H9 (cell line): ENCODE results near the gene VCAN. TPM values are rescaled to one million over a fixed set of nuclear protein-coding genes. Genes with fewer than 3 reads are reported as not detected.

Experiments
- DNase-seq: peaks from one replicate; pipeline ENCODE4 v3.0.0-alpha.2; 2017
- H2AFZ ChIP-seq: one replicate; pipeline ENCODE4 v1.6.1; 2013; ENCODE audit warnings: mild to moderate bottlenecking, low read length, control low read depth, moderate library complexity
- H2AK5ac ChIP-seq: 2 replicates; pipeline ENCODE4 v1.6.1; 2013; ENCODE audit warnings: low read length, control low read depth, mixed read lengths; ENCODE audit not compliant: insufficient read length
- H2BK120ac ChIP-seq: one replicate; pipeline ENCODE4 v1.6.1; 2013; ENCODE audit warnings: low read depth, mild to moderate bottlenecking, low read length, control low read depth, inconsistent platforms; ENCODE audit not compliant: poor library complexity, severe bottlenecking
- H2BK12ac ChIP-seq: 2 replicates; pipeline ENCODE4 v1.6.1; 2013; ENCODE audit warnings: low read length, control low read depth, mixed read lengths, low read depth; ENCODE audit not compliant: insufficient read length
- H2BK15ac ChIP-seq: 2 replicates; pipeline ENCODE4 v1.6.1; 2013; ENCODE audit warnings: low read depth, low read length, control low read depth
- H2BK20ac ChIP-seq: one replicate; pipeline ENCODE4 v1.6.1; 2013; ENCODE audit warnings: low read depth, mild to moderate bottlenecking, low read length, control low read depth, inconsistent platforms; ENCODE audit not compliant: poor library complexity, severe bottlenecking
- H2BK5ac ChIP-seq: 2 replicates; pipeline ENCODE4 v1.6.1; 2013; ENCODE audit warnings: low read length, control low read depth, mixed read lengths; ENCODE audit not compliant: insufficient read length
- H3K14ac ChIP-seq: 2 replicates; pipeline ENCODE4 v1.6.1; 2013; ENCODE audit warnings: low read length, control low read depth; ENCODE audit not compliant: insufficient read depth
- H3K18ac ChIP-seq: 2 replicates; pipeline ENCODE4 v1.6.1; 2013; ENCODE audit warnings: low read depth, mild to moderate bottlenecking, mixed read lengths, low read length, control low read depth; ENCODE audit not compliant: insufficient read length
- H3K23ac ChIP-seq: 2 replicates; pipeline ENCODE4 v1.6.1; 2013; ENCODE audit warnings: low read length, control low read depth, mixed read lengths, low read depth; ENCODE audit not compliant: insufficient read length
- H3K23me2 ChIP-seq: 2 replicates; pipeline ENCODE4 v1.6.1; 2013; ENCODE audit warnings: low read depth, mild to moderate bottlenecking, mixed read lengths, low read length, control low read depth; ENCODE audit not compliant: insufficient read length, poor library complexity, severe bottlenecking
- H3K27ac ChIP-seq: 2 replicates; pipeline ENCODE4 v1.5.1; 2013; ENCODE audit warnings: low read length, control low read depth, mixed read lengths, low read depth; ENCODE audit not compliant: insufficient read length
- H3K27me3 ChIP-seq: 2 replicates; pipeline ENCODE4 v1.6.1; 2013; ENCODE audit warnings: low read length, control low read depth, inconsistent platforms; ENCODE audit not compliant: insufficient read depth
- H3K4ac ChIP-seq: 2 replicates; pipeline ENCODE4 v1.6.1; 2013; ENCODE audit warnings: low read depth, mild to moderate bottlenecking, control low read depth, inconsistent platforms, low read length, moderate library complexity
- H3K4me1 ChIP-seq: 2 replicates; pipeline ENCODE4 v1.6.1; 2013; ENCODE audit warnings: low read length, control low read depth, inconsistent platforms; ENCODE audit not compliant: insufficient read depth
- H3K4me2 ChIP-seq: 2 replicates; pipeline ENCODE4 v1.6.1; 2013; ENCODE audit warnings: low read length, control low read depth, mixed read lengths; ENCODE audit not compliant: insufficient read length, insufficient read depth
- H3K56ac ChIP-seq: 2 replicates; pipeline ENCODE4 v1.6.1; 2013; ENCODE audit warnings: low read depth, mild to moderate bottlenecking, mixed read lengths, low read length, control low read depth; ENCODE audit not compliant: insufficient read length
- H3K79me1 ChIP-seq: 2 replicates; pipeline ENCODE4 v1.6.1; 2013; ENCODE audit warnings: low read depth, mild to moderate bottlenecking, moderate library complexity, low read length, control low read depth, inconsistent platforms; ENCODE audit not compliant: insufficient read depth, poor library complexity, severe bottlenecking
- H3K79me2 ChIP-seq: 2 replicates; pipeline ENCODE4 v1.6.1; 2013; ENCODE audit warnings: low read length, control low read depth, inconsistent platforms; ENCODE audit not compliant: insufficient read depth
- H3K9ac ChIP-seq: 2 replicates; pipeline ENCODE4 v1.6.1; 2013; ENCODE audit warnings: low read length, control low read depth, mixed read lengths; ENCODE audit not compliant: insufficient read length; ENCODE audit errors: extremely low read depth
- H3K9me3 ChIP-seq: one replicate; pipeline ENCODE4 v1.6.1; 2013; ENCODE audit warnings: low read depth, low read length, inconsistent platforms; ENCODE audit not compliant: control insufficient read depth
- H3T11ph ChIP-seq: one replicate; pipeline ENCODE4 v1.6.1; 2013; ENCODE audit warnings: mild to moderate bottlenecking, low read length, control low read depth, inconsistent platforms
- H4K20me1 ChIP-seq: one replicate; pipeline ENCODE4 v1.6.1; 2013; ENCODE audit not compliant: control insufficient read depth, insufficient read length, insufficient read depth
- H4K5ac ChIP-seq: 2 replicates; pipeline ENCODE4 v1.6.1; 2013; ENCODE audit warnings: low read depth, mild to moderate bottlenecking, mixed read lengths, low read length, control low read depth; ENCODE audit not compliant: insufficient read length
- H4K8ac ChIP-seq: replicated peaks from 2 replicates; pipeline ENCODE4 v1.6.1; 2013; ENCODE audit warnings: low read length, control low read depth, mixed read lengths, low read depth; ENCODE audit not compliant: insufficient read length
- H4K91ac ChIP-seq: 2 replicates; pipeline ENCODE4 v1.6.1; 2013; ENCODE audit warnings: low read depth, mild to moderate bottlenecking, moderate library complexity, mixed read lengths, low read length, control low read depth; ENCODE audit not compliant: insufficient read length
- H3K27ac Mint-ChIP-seq, 3 experiments: 2 replicates in 2 of 3; 3 replicates in 1 of 3; pipeline ENCODE4 v1.8.0; 2020 to 2021; ENCODE audit warnings: mixed read lengths in 3 of 3, mild to moderate bottlenecking in 1 of 3, moderate library complexity in 1 of 3
- H3K27me3 Mint-ChIP-seq: 2 replicates; pipeline ENCODE4 v1.8.0; 2021; ENCODE audit warnings: low read depth, mild to moderate bottlenecking, moderate library complexity, mixed read lengths
- H3K36me3 Mint-ChIP-seq, 3 experiments: 2 replicates in 2 of 3; 3 replicates in 1 of 3; pipeline ENCODE4 v1.8.0; 2020 to 2021; ENCODE audit warnings: low read depth in 3 of 3, mixed read lengths in 3 of 3; ENCODE audit not compliant: insufficient read depth in 1 of 3
- H3K4me1 Mint-ChIP-seq, 2 experiments: 2 replicates each; pipeline ENCODE4 v1.8.0; 2020; ENCODE audit warnings: mixed read lengths in 2 of 2
- H3K4me3 Mint-ChIP-seq, 2 experiments: 2 replicates in 1 of 2; 3 replicates in 1 of 2; pipeline ENCODE4 v1.8.0; 2020 to 2021; ENCODE audit warnings: mild to moderate bottlenecking in 2 of 2, mixed read lengths in 2 of 2, moderate library complexity in 1 of 2
- H3K9me3 Mint-ChIP-seq, 2 experiments: 2 replicates in 1 of 2; 3 replicates in 1 of 2; pipeline ENCODE4 v1.8.0; 2020; ENCODE audit warnings: mild to moderate bottlenecking in 2 of 2, mixed read lengths in 2 of 2, moderate library complexity in 1 of 2
- CTCF ChIP-seq: fragments of 200-600 bp; sonication (generic); conservative IDR thresholded peaks from 3 replicates; pipeline ENCODE4 v1.8.0; 2021; ENCODE audit warnings: antibody characterized with exemption, mild to moderate bottlenecking
- WGBS: extraction: QIAGEN DNeasy Blood & Tissue Kit; methylation state at CpG from one replicate; pipeline ENCODE4 v1.1.7; 2013; ENCODE audit warnings: missing lambda C conversion rate, low lambda C conversion rate, mixed read lengths; ENCODE audit not compliant: insufficient read length; ENCODE audit errors: extremely low coverage; 5-methylcytosine and 5-hydroxymethylcytosine counted together
- total RNA-seq: library from RNA; stranded (reverse); gene quantifications from 2 replicates; pipeline ENCODE4 v1.2.1, GENCODE V29; 2021

The VCAN gene
- total RNA-seq, 1 experiment from 2014 or later, result 278 TPM

GRCh38 chr5:83539463-83539790, 67.9 kb downstream of the VCAN start:
- H3K4me1 ChIP-seq, result no peaks in the 10 kb centered on the region
- H2AK5ac ChIP-seq, result no peak overlapping the region
- no peaks in the 10 kb centered on the region for H3K23me2 ChIP-seq
- H3K14ac ChIP-seq, result no peak overlapping the region
- Mint-ChIP-seq H3K27ac (peak overlapping the region in 1 of 3 experiments; percentile 8; a peak in 1 of 7 replicates), H3K27me3 (no peaks in the 10 kb centered on the region), H3K4me3 (no peak overlapping the region), H3K36me3 (peaks cover 42 to 63% (median 44%) of the 10 kb centered on the region in 3 experiments), H3K9me3 (peaks cover 0 to 6% of the 10 kb centered on the region in 2 experiments; a peak in 4 of 5 replicates), H3K4me1 (no peaks in the 10 kb centered on the region; a peak in 1 of 4 replicates)
- H3K9me3 ChIP-seq, result no peaks in the 10 kb centered on the region
- H2BK15ac ChIP-seq, result no peak overlapping the region
- H3K9ac ChIP-seq, result no peak overlapping the region
- no peaks in the 10 kb centered on the region for H3K79me2 ChIP-seq
- no peak overlapping the region for H3K4me2 ChIP-seq
- no peak overlapping the region for H4K8ac ChIP-seq
- no peak overlapping the region for H2BK5ac ChIP-seq
- no peak overlapping the region for H3K18ac ChIP-seq
- no peaks in the 10 kb centered on the region for H3K27me3 ChIP-seq
- no peak overlapping the region for H4K91ac ChIP-seq
- no peaks in the 10 kb centered on the region for H3K79me1 ChIP-seq
- H4K20me1 ChIP-seq, result no peaks in the 10 kb centered on the region
- no peak for TF ChIP-seq CTCF
- H2BK120ac ChIP-seq, result no peak overlapping the region
- H2AFZ ChIP-seq, result no peak overlapping the region
- no peak overlapping the region for H3K56ac ChIP-seq
- no CpG with 5 or more reads among the region's 1 CpG for WGBS
- no peak overlapping the region for H2BK12ac ChIP-seq
- no peak for DNase-seq
- H3K27ac ChIP-seq, result no peak overlapping the region
- H3K4ac ChIP-seq, result no peak overlapping the region
- H3K23ac ChIP-seq, result no peak overlapping the region
- H3T11ph ChIP-seq, result no peak overlapping the region
- no peak overlapping the region for H4K5ac ChIP-seq
- H2BK20ac ChIP-seq, result no peak overlapping the region
